HTR-8/SVneo (cell line): ENCODE measurements around the gene SMPD4.
"Not testable (repeated sequence)": the region's sequence is repeated elsewhere in the genome, so short reads cannot be mapped to it uniquely, and the experiment has no call there.

Source experiments
- DNase-seq: peaks from one replicate; pipeline ENCODE4 v3.0.0; 2011; ENCODE audit warnings: low spot score, mixed read lengths; ENCODE audit not compliant: insufficient read length
- FAIRE-seq: peaks from 2 replicates; lab custom pipeline; 2011; peaks lifted over from hg19 to GRCh38; lab: Jason Lieb, UNC

Gene SMPD4

GRCh38 chr2:130181325-130181879 lies at the start of gene SMPD4:
TSS of gene SMPD4 (minus strand) at chr2:130181602. CDS start at chr2:130176592, 5,010 bp downstream.
- peak; percentile 83 for FAIRE-seq

GRCh38 chr2:130230907-130231306 lies 49.5 kb upstream of the SMPD4 start:
- DNase-seq, FAIRE-seq: not testable (repeated sequence)

More at GRCh38 chr2:130181325-130181879, at the start of gene SMPD4:
- peak; percentile 81 for DNase-seq

DNA sequence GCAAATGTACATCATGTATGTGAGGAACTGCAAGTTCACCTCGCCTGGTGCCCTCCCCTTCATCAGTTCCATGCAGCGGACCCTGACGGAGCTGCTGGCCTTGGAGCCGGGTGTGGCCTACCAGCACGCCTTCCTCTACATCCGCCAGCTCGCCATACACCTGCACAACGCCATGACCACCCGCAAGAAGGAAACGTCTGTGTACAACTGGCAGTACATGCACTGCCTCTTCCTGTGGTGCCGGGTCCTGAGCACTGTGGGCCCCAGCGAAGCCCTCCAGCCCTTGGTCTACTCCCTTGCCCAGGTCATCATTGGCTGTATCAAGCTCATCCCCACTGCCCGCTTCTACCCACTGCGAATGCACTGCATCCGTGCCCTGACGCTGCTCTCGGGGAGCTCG lies 49.0 kb upstream of the SMPD4 start:
- FAIRE-seq, DNase-seq: not testable (repeated sequence)

DNA sequence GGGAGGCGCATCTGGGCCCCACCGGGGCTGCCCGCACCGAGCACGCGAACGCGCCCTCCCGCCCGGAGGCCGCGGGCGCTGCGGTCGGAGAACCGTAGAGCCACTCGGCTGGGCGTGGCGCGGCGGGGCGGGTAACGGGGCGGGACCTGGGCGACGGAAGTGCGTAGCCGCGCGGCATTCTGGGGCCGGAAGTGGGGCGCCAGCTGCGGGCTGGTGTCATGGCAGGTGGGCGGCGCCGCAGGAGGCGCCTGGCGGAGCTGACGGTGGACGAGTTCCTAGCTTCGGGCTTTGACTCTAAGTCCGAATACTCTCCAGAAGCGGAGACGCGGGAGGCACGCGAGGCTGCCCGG lies 47.7 kb upstream of the SMPD4 start:
- DNase-seq, FAIRE-seq: not testable (repeated sequence)

DNA sequence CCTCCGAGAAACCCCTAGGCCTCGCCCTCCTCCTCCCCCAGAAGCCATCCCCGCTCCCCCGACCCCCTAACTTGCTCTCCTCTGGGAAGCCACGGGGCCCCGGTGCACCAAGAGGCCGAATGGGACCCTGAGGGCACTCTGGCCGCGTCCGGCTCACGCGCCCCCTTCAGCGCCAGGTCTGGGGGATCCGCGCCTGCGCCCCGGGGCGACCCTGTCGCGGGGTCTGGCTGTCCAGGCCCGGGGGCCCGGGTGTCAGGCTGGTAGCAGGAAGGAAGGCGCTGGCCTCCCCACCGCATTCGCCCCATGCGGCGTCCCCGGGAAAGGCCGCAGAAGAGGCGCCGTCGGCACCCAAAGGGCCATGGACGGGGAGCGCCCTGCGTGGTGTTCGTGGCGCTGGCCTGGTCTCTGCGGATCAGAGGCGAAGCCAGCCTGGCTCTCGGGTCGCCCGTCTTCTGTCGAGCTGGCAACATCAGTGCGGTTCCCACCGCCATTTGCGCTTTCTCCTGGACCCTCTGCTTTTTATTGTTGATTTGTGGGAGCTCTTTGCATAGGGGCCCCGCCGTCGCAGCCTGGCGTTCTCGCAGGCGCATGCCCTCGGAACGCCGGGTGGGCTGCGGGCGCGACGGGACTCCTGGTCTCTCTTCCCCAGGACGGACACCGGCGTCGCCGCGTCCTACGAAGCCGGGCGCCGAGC lies 47.2 kb upstream of the SMPD4 start:
- DNase-seq, FAIRE-seq: not testable (repeated sequence)

DNA sequence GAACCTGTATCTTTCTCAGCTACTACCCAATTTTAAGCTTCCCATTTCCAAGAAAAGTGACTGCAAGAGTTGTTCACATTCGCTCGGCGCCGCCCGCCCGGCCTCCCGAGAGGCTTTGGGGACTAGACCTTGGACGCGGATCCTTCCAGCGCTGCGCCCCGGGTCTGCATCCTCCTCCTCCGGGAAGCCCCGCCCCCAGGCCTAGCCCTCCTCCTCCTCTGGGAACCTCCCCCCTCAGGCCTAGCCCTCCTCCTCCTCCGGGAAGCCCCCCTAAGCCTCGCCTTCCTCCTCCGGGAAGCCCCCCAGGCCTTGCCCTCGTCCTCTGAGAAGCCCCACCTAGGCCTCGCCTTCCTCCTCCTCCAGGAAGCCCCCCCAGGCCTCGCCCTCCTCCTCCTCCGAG lies 46.6 kb upstream of the SMPD4 start:
- DNase-seq, FAIRE-seq: not testable (repeated sequence)

DNA sequence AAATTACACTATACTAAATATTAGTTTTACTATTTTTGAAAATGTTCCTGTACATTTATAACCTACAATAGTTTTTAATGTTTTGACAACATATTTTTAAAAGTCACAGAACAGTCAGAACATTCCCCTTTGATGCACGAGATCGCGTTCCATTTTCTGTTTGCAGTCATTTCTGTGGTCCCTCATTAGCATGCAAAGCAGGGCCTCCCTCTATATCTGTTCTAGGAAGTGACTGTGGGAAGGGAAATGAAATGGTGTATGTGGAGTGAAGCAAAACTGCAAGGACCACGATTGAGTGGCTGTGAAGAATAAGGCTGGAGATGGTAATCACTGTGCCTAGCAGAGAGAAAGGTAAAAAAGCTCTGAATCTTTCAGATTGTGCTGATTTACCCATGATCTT lies 41.1 kb upstream of the SMPD4 start:
- FAIRE-seq, DNase-seq: not testable (repeated sequence)

DNA sequence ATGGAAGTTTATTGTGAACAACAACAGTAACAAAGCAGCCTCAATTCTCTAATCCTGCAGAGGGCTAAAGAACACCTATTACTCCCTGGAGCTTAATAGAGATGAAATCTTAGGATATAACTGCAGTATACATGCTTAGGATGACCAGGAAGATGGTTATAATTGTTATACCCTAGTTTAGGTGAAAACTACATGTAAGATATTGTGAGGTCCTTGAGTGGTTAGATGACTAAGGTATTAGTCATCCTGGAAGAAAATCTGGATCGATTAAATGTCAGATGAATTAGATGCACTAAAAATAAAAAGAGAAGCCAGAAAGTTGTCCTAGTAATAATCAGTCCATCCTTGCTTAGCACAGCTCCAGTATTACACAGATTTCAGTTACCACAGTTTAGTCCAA lies 39.1 kb upstream of the SMPD4 start:
- FAIRE-seq, result not testable (repeated sequence)

GRCh38 chr2:130219147-130219546 lies 37.7 kb upstream of the SMPD4 start:
- not testable (repeated sequence) for FAIRE-seq, DNase-seq

More for the DNA sequence above, 39.1 kb upstream of the SMPD4 start:
- not testable (repeated sequence) for DNase-seq

GRCh38 chr2:130207051-130207450 lies 25.6 kb upstream of the SMPD4 start:
- not testable (repeated sequence) for FAIRE-seq, DNase-seq

GRCh38 chr2:130203150-130203549 lies 21.7 kb upstream of the SMPD4 start:
- peak; percentile 42 for FAIRE-seq
- DNase-seq, result not testable (repeated sequence)

DNA sequence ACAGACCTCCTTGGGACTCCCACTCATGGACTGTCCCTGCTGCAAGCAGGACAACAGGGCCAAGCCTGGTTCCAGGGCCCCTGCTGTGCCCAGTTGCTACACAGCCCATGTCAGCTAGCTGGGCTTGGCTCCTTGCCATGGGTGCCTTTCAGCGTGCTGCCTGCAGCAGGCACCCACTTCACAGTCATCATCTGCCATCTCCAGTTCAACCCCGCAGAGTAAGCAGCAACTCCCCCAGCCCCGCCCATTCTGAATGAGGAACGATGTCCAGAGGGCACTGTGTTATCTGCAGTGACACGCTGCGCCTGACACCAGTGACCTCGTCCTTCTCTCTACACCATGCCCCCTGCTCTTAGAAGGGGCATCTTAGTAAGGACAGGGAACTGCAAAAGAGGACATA lies 21.1 kb upstream of the SMPD4 start:
- not testable (repeated sequence) for DNase-seq, FAIRE-seq

DNA sequence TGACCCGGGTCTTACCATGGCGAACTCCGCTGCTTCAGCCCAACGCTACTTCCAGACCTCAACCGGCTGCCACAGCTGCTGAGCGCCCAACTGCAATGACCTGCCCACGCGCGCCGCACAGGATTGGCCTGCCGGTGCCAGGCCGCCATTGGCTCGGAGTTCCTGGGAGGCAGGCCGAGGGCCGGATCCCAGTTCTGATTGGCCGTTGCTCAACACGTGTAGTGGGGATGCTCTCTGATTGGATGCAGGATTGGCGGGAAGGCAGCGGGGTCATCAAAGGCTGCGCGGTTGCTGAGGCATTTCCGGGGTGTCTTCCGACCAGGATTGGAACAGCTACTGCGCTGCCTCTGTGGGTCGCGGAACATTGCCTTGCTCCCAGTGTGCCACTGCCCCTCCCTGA lies 16.9 kb upstream of the SMPD4 start, which contains the start of gene TUBA3E:
TUBA3E (minus strand) TSS at position 97 of the 400 bp plus-strand sequence; CDS start at position 18, 79 bp downstream.
- FAIRE-seq (peak; percentile 23), DNase-seq (no peak)

DNA sequence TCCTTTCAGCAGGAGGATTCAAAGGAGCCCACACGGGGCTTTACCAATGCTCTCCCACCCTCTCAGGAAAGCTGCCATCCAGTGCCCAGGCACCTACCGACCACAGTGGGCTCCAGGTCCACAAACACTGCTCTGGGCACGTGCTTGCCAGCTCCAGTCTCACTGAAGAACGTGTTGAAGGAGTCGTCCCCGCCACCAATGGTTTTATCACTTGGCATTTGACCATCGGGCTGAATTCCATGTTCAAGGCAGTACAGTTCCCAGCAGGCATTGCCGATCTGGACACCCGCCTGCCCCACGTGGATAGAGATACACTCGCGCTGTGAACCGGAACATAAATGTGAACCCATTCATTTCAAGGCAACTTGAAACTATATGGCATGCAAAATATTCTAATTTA lies 14.7 kb upstream of the SMPD4 start:
- not testable (repeated sequence) for FAIRE-seq, DNase-seq

DNA sequence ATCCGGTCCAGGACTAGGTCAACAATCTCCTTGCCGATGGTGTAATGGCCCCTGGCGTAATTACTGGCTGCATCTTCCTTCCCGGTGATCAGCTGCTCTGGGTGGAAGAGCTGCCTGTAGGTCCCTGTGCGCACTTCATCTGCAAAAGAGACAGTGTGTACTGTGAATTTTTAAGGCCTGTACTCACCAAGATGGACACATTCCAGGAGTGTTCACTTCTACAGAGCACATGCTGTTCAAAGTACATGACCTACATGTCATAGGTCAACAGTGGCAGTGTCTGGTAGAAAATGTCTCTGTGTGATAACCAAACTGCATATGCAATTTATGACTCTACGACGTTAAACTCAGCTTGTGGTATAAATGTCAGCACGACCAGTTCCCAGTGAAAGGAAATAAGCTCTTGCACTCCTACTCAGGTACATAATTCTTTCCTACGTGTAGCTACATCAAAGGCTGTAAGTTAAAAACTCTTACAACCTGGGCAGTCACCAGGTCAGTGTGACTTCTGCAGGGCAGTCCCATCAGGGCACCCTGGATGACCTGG lies 13.8 kb upstream of the SMPD4 start:
- peak; percentile 73 for FAIRE-seq

DNA sequence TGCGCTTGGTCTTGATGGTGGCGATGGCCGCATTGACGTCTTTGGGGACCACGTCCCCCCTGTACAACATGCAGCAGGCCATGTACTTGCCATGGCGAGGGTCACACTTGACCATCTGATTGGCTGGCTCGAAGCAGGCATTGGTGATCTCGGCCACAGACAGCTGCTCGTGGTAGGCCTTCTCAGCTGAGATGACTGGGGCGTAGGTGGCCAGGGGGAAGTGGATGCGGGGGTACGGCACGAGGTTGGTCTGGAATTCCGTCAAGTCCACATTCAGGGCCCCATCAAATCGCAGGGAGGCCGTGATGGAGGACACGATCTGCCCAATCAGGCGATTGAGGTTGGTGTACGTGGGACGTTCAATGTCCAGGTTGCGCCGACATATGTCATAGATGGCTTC lies 12.4 kb upstream of the SMPD4 start:
- DNase-seq, result not testable (repeated sequence)
- peak; percentile 4 for FAIRE-seq

More for the DNA sequence above, 13.8 kb upstream of the SMPD4 start:
- not testable (repeated sequence) for DNase-seq

- FAIRE-seq, result peak; percentile 85
Observed at GRCh38 chr2:130192451-130192850, 11.0 kb upstream of the SMPD4 start.

GRCh38 chr2:130191319-130191718 lies 9.9 kb upstream of the SMPD4 start:
- not testable (repeated sequence) for FAIRE-seq, DNase-seq

More at GRCh38 chr2:130192451-130192850, 11.0 kb upstream of the SMPD4 start:
- not testable (repeated sequence) for DNase-seq

- no peak for FAIRE-seq
- DNase-seq, result no peak
Observed at GRCh38 chr2:130190237-130190636, 8.8 kb upstream of the SMPD4 start.

- FAIRE-seq, DNase-seq: not testable (repeated sequence)
Observed at GRCh38 chr2:130188958-130189357, 7.6 kb upstream of the SMPD4 start.
